Neuron (in vitro differentiated cells): ENCODE results near the gene ZNF169.
"Not testable (repeated sequence)": the region's sequence is repeated elsewhere in the genome, so short reads cannot be mapped to it uniquely, and the experiment has no call there.

Experiments
- H2AFZ ChIP-seq: one replicate; pipeline ENCODE4 v1.6.1; 2013; ENCODE audit warnings: low read depth, mild to moderate bottlenecking, inconsistent platforms, low read length, moderate library complexity
- H3K27me3 ChIP-seq: one replicate; pipeline ENCODE4 v1.6.1; 2013; ENCODE audit warnings: low read length; ENCODE audit not compliant: insufficient read depth
- H3K36me3 ChIP-seq: one replicate; pipeline ENCODE4 v1.6.1; 2013; ENCODE audit warnings: low read length; ENCODE audit not compliant: insufficient read depth
- H3K4me1 ChIP-seq: one replicate; pipeline ENCODE4 v1.6.1; 2013; ENCODE audit warnings: low read length; ENCODE audit not compliant: insufficient read depth
- H3K4me3 ChIP-seq: 2 replicates; pipeline ENCODE4 v1.5.1; 2013; ENCODE audit warnings: mild to moderate bottlenecking, low read length, moderate library complexity
- H3K9me3 ChIP-seq: one replicate; pipeline ENCODE4 v1.6.1; 2013; ENCODE audit warnings: low read length

ZNF169 gene

GRCh38 chr9:94340750-94341149 lies 81.7 kb downstream of the ZNF169 start:
- H3K9me3 ChIP-seq, H3K4me3 ChIP-seq, H3K36me3 ChIP-seq, H3K4me1 ChIP-seq, H2AFZ ChIP-seq, H3K27me3 ChIP-seq: not testable (repeated sequence)

GRCh38 chr9:94341703-94342102 lies 82.6 kb downstream of the ZNF169 start:
- not testable (repeated sequence) for H3K36me3 ChIP-seq, H3K27me3 ChIP-seq, H2AFZ ChIP-seq, H3K9me3 ChIP-seq, H3K4me3 ChIP-seq, H3K4me1 ChIP-seq

GRCh38 chr9:94347451-94347850 lies 88.4 kb downstream of the ZNF169 start:
- not testable (repeated sequence) for H3K4me3 ChIP-seq, H3K9me3 ChIP-seq, H3K4me1 ChIP-seq, H3K27me3 ChIP-seq, H3K36me3 ChIP-seq, H2AFZ ChIP-seq

GRCh38 chr9:94348754-94349153 lies 89.7 kb downstream of the ZNF169 start:
- not testable (repeated sequence) for H2AFZ ChIP-seq, H3K36me3 ChIP-seq, H3K4me1 ChIP-seq, H3K4me3 ChIP-seq, H3K27me3 ChIP-seq, H3K9me3 ChIP-seq
